HL-60 (cell line): ENCODE results near the gene NCOR1.
"Not testable (repeated sequence)": the region's sequence is repeated elsewhere in the genome, so short reads cannot be mapped to it uniquely, and the experiment has no call there.

Experiments used
- GABPA ChIP-seq: IDR thresholded peaks from 2 replicates; pipeline ENCODE4 v1.6.1; 2012; ENCODE audit warnings: low read depth
- POLR2AphosphoS5 ChIP-seq: IDR thresholded peaks from 2 replicates; pipeline ENCODE4 v1.6.1; 2012; ENCODE audit warnings: low read depth
- SPI1 ChIP-seq: IDR thresholded peaks from 2 replicates; pipeline ENCODE4 v1.6.1; 2012; ENCODE audit warnings: low read depth, mild to moderate bottlenecking, borderline replicate concordance
- TF ChIP-seq, protein P1 (sequence below): IDR thresholded peaks from one replicate; pipeline ENCODE4 v1.5.1; 2011; ENCODE audit warnings: low read length, control low read depth, inconsistent platforms; ENCODE audit not compliant: insufficient read depth

DNA sequence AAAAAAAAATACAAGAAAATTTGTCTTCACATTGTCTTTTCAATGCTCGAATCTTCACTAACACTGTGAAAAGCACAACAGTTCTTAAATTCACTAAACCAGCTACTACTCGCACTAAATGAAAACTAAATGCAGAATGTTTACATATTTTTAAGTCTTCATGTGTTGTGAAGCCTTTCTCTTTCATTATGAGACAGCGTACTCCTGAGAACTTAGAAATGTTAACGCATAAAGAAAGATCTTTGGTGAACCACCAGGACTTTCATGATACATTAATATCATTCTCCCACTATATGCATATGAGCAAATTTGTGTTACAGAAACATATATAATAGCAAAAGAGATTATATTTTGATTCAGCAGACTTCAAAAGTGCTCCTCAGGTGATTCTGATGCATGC, 48.6 kb downstream of the NCOR1 start:
- TF ChIP-seq, protein P1, sequence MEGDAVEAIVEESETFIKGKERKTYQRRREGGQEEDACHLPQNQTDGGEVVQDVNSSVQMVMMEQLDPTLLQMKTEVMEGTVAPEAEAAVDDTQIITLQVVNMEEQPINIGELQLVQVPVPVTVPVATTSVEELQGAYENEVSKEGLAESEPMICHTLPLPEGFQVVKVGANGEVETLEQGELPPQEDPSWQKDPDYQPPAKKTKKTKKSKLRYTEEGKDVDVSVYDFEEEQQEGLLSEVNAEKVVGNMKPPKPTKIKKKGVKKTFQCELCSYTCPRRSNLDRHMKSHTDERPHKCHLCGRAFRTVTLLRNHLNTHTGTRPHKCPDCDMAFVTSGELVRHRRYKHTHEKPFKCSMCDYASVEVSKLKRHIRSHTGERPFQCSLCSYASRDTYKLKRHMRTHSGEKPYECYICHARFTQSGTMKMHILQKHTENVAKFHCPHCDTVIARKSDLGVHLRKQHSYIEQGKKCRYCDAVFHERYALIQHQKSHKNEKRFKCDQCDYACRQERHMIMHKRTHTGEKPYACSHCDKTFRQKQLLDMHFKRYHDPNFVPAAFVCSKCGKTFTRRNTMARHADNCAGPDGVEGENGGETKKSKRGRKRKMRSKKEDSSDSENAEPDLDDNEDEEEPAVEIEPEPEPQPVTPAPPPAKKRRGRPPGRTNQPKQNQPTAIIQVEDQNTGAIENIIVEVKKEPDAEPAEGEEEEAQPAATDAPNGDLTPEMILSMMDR: not testable (repeated sequence)
- not testable (repeated sequence) for TF ChIP-seq POLR2AphosphoS5, GABPA, SPI1
